WTC11 (cell line): ENCODE measurements around the gene MT1B. TPM values are rescaled to one million over a fixed set of nuclear protein-coding genes. Genes with fewer than 3 reads are reported as not detected.

Source experiments
- ATAC-seq: fragments of 200-7000 bp; cut with Tn5 transposase; 2 replicates; pipeline ENCODE4 v1.10.0; 2021; ENCODE audit warnings: mild to moderate bottlenecking, moderate library complexity
- CTCF ChIA-PET: fragments of 300-600 bp; sonication (Branson Sonifier 250); formaldehyde crosslinking; loops from one replicate; lab custom pipeline; 2021; ENCODE audit warnings: antibody characterized with exemption; lab: Charles Lee
- POLR2A ChIA-PET: fragments of 350-600 bp; sonication (Branson Sonifier 250); formaldehyde crosslinking; loops from one replicate; lab custom pipeline; 2021; ENCODE audit warnings: antibody characterized with exemption; lab: Charles Lee
- DNase-seq: peaks from one replicate; pipeline ENCODE4 v3.0.0; 2021; ENCODE audit warnings: low spot score
- H3K27ac Mint-ChIP-seq: 2 replicates; pipeline ENCODE4 v1.8.0; 2021; ENCODE audit warnings: mixed read lengths
- H3K27me3 Mint-ChIP-seq: 2 replicates; pipeline ENCODE4 v1.8.0; 2021; ENCODE audit warnings: low read depth, mild to moderate bottlenecking, moderate library complexity, mixed read lengths
- H3K36me3 Mint-ChIP-seq: 2 replicates; pipeline ENCODE4 v1.8.0; 2021; ENCODE audit warnings: mixed read lengths
- H3K4me1 Mint-ChIP-seq: 2 replicates; pipeline ENCODE4 v1.8.0; 2022; ENCODE audit warnings: mixed read lengths
- H3K4me3 Mint-ChIP-seq: 2 replicates; pipeline ENCODE4 v1.8.0; 2021; ENCODE audit warnings: mild to moderate bottlenecking, moderate library complexity, mixed read lengths
- H3K9me3 Mint-ChIP-seq: 2 replicates; pipeline ENCODE4 v1.8.0; 2021; ENCODE audit warnings: mixed read lengths
- FOXP1 ChIP-seq: sonication (generic); formaldehyde crosslinking; IDR thresholded peaks from 2 replicates; pipeline ENCODE4 v1.8.0; 2022; ENCODE audit warnings: missing genetic modification reagents, mild to moderate bottlenecking, moderate library complexity, borderline replicate concordance
- GABPB1 ChIP-seq: sonication (generic); formaldehyde crosslinking; IDR thresholded peaks from 2 replicates; pipeline ENCODE4 v1.8.1; 2023; ENCODE audit warnings: mild to moderate bottlenecking, missing genetic modification reagents
- HMGA2 ChIP-seq: fragments of 250-450 bp; sonication (Bioruptor Pico); IDR thresholded peaks from 2 replicates; pipeline ENCODE4 v1.4.0; 2021; ENCODE audit warnings: mild to moderate bottlenecking, moderate library complexity
- PRRX2 ChIP-seq: fragments of 250-450 bp; sonication (Bioruptor Pico); IDR thresholded peaks from 2 replicates; pipeline ENCODE4 v1.8.0; 2021; ENCODE audit warnings: mild to moderate bottlenecking
- ZBTB21 ChIP-seq: sonication (generic); formaldehyde crosslinking; IDR thresholded peaks from 2 replicates; pipeline ENCODE4 v1.8.1; 2023; ENCODE audit warnings: mild to moderate bottlenecking, missing genetic modification reagents, borderline replicate concordance
- ZNF263 ChIP-seq: sonication (generic); formaldehyde crosslinking; IDR thresholded peaks from 2 replicates; pipeline ENCODE4 v1.8.1; 2022; ENCODE audit warnings: low read depth, mild to moderate bottlenecking, moderate library complexity, missing genetic modification reagents
- ZNF317 ChIP-seq: sonication (generic); formaldehyde crosslinking; IDR thresholded peaks from 2 replicates; pipeline ENCODE4 v1.8.1; 2023; ENCODE audit warnings: low read depth, mild to moderate bottlenecking, moderate library complexity, missing genetic modification reagents, borderline replicate concordance
- total RNA-seq: library from RNA; stranded (reverse); gene quantifications from 3 replicates; pipeline ENCODE4 v1.2.3, GENCODE V29; 2021
- TF ChIP-seq, protein P1 (sequence below): sonication (generic); formaldehyde crosslinking; IDR thresholded peaks from 2 replicates; pipeline ENCODE4 v1.8.1; 2023; ENCODE audit warnings: mild to moderate bottlenecking, missing genetic modification reagents
- TF ChIP-seq, protein P2 (sequence below): fragments of 250-450 bp; sonication (Bioruptor Pico); IDR thresholded peaks from 2 replicates; pipeline ENCODE4 v1.9.0; 2021; ENCODE audit warnings: moderate library complexity, mild to moderate bottlenecking, inconsistent platforms, borderline replicate concordance
- TF ChIP-seq, protein P3 (sequence below): sonication (generic); formaldehyde crosslinking; IDR thresholded peaks from 2 replicates; pipeline ENCODE4 v1.8.0; 2022; ENCODE audit warnings: missing genetic modification reagents
- TF ChIP-seq, protein P4 (sequence below): sonication (generic); formaldehyde crosslinking; IDR thresholded peaks from 2 replicates; pipeline ENCODE4 v1.8.0; 2022; ENCODE audit warnings: mild to moderate bottlenecking, missing genetic modification reagents
- TF ChIP-seq, protein P5 (sequence below): sonication (generic); formaldehyde crosslinking; IDR thresholded peaks from 2 replicates; pipeline ENCODE4 v1.8.1; 2023; ENCODE audit warnings: mild to moderate bottlenecking, missing genetic modification reagents, moderate library complexity
- TF ChIP-seq, protein P6 (sequence below): sonication (generic); formaldehyde crosslinking; IDR thresholded peaks from 2 replicates; pipeline ENCODE4 v1.8.1; 2022; ENCODE audit warnings: missing genetic modification reagents, borderline replicate concordance
- TF ChIP-seq, protein P7 (sequence below): sonication (generic); formaldehyde crosslinking; IDR thresholded peaks from 2 replicates; pipeline ENCODE4 v1.8.1; 2022; ENCODE audit warnings: low read depth, missing genetic modification reagents, borderline replicate concordance
- TF ChIP-seq, protein P8 (sequence below): sonication (generic); formaldehyde crosslinking; IDR thresholded peaks from 2 replicates; pipeline ENCODE4 v1.8.1; 2023; ENCODE audit warnings: mild to moderate bottlenecking, missing genetic modification reagents, borderline replicate concordance

MT1B gene
- total RNA-seq, 1 experiment from 2014 or later, result not detected

DNA sequence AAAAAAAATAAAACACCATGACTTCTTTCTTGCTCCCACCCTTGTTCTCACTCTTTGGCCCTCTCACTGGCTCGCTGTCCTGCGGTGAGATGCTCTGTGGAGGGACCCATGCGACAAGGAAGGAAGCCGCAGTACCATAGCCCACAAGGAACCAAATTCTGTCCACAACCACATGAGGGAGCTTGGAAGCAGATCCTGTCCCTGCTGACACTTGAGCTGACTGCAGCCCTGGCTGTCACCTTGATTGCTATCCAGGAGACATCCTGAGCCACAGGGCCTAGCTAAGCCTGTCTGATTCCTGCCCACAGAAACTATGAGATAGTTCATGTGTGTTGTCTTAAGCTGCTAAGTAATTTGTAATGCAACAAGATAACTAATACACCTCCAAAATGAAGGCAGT, 48.1 kb upstream of the MT1B start:
- peak; percentile 61 for ATAC-seq
- H3K4me1 Mint-ChIP-seq, result peaks cover 17% of the 10 kb centered on the region
- no peak overlapping the region for H3K27ac Mint-ChIP-seq
- ChIA-PET POLR2A (interaction anchor here (0.5 kb wide), 2 partner anchors 50 to 54 kb away, joined by 3 read pairs; no protein-coding TSS in a partner anchor), CTCF (interaction anchor here (0.6 to 2.0 kb wide), 21 partner anchors 9 to 105 kb away, joined by 3 to 39 read pairs (median 5); partner anchors contain the start of genes MT1A, MT1E and MT1X)
- no peaks in the 10 kb centered on the region for H3K9me3 Mint-ChIP-seq
- peaks cover 36% of the 10 kb centered on the region for H3K27me3 Mint-ChIP-seq
- TF ChIP-seq GABPB1 (CRISPR knock-in tag) (peak; percentile 51; the same call in 1 of the 2 replicates), HMGA2 (no peak)
- no peaks in the 10 kb centered on the region for H3K36me3 Mint-ChIP-seq
- peak; percentile 56 for DNase-seq
- no peak overlapping the region for H3K4me3 Mint-ChIP-seq

DNA sequence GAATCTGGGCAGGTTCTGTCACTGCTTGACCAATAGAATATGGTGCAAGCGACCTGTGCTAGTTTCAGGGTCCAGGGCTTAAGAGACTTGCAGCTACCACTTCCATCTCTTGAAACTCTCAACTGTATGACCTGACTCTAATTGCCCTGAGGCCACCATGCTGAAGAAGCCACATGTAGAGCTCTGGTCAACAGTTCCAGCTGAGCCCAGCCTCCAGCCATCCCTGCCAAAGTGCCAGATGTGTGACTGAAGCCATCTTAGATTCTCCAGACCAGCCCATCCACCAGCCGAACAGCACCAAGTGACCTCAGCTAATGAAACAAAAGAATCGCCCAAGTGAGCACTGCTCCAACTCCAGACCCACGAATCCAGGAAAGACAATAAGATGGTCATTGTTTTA, 46.7 kb upstream of the MT1B start:
- no peak for DNase-seq
- peaks cover 31% of the 10 kb centered on the region for H3K4me1 Mint-ChIP-seq
- no peak overlapping the region for H3K27ac Mint-ChIP-seq
- peaks cover 50% of the 10 kb centered on the region for H3K27me3 Mint-ChIP-seq
- TF ChIP-seq ZNF317 (CRISPR knock-in tag) (no peak), FOXP1 (CRISPR knock-in tag) (no peak)
- TF ChIP-seq, protein P1, sequence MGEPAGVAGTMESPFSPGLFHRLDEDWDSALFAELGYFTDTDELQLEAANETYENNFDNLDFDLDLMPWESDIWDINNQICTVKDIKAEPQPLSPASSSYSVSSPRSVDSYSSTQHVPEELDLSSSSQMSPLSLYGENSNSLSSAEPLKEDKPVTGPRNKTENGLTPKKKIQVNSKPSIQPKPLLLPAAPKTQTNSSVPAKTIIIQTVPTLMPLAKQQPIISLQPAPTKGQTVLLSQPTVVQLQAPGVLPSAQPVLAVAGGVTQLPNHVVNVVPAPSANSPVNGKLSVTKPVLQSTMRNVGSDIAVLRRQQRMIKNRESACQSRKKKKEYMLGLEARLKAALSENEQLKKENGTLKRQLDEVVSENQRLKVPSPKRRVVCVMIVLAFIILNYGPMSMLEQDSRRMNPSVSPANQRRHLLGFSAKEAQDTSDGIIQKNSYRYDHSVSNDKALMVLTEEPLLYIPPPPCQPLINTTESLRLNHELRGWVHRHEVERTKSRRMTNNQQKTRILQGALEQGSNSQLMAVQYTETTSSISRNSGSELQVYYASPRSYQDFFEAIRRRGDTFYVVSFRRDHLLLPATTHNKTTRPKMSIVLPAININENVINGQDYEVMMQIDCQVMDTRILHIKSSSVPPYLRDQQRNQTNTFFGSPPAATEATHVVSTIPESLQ, result no peak
- TF ChIP-seq, protein P2, sequence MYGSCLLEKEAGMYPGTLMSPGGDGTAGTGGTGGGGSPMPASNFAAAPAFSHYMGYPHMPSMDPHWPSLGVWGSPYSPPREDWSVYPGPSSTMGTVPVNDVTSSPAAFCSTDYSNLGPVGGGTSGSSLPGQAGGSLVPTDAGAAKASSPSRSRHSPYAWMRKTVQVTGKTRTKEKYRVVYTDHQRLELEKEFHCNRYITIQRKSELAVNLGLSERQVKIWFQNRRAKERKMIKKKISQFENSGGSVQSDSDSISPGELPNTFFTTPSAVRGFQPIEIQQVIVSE, result no peak
- TF ChIP-seq, protein P3, sequence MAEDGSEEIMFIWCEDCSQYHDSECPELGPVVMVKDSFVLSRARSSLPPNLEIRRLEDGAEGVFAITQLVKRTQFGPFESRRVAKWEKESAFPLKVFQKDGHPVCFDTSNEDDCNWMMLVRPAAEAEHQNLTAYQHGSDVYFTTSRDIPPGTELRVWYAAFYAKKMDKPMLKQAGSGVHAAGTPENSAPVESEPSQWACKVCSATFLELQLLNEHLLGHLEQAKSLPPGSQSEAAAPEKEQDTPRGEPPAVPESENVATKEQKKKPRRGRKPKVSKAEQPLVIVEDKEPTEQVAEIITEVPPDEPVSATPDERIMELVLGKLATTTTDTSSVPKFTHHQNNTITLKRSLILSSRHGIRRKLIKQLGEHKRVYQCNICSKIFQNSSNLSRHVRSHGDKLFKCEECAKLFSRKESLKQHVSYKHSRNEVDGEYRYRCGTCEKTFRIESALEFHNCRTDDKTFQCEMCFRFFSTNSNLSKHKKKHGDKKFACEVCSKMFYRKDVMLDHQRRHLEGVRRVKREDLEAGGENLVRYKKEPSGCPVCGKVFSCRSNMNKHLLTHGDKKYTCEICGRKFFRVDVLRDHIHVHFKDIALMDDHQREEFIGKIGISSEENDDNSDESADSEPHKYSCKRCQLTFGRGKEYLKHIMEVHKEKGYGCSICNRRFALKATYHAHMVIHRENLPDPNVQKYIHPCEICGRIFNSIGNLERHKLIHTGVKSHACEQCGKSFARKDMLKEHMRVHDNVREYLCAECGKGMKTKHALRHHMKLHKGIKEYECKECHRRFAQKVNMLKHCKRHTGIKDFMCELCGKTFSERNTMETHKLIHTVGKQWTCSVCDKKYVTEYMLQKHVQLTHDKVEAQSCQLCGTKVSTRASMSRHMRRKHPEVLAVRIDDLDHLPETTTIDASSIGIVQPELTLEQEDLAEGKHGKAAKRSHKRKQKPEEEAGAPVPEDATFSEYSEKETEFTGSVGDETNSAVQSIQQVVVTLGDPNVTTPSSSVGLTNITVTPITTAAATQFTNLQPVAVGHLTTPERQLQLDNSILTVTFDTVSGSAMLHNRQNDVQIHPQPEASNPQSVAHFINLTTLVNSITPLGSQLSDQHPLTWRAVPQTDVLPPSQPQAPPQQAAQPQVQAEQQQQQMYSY (CRISPR knock-in tag), result no peak
- TF ChIP-seq, protein P4, sequence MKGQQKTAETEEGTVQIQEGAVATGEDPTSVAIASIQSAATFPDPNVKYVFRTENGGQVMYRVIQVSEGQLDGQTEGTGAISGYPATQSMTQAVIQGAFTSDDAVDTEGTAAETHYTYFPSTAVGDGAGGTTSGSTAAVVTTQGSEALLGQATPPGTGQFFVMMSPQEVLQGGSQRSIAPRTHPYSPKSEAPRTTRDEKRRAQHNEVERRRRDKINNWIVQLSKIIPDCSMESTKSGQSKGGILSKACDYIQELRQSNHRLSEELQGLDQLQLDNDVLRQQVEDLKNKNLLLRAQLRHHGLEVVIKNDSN (CRISPR knock-in tag), result no peak
- ATAC-seq, result no peak
- H3K36me3 Mint-ChIP-seq, result no peaks in the 10 kb centered on the region
- CTCF ChIA-PET, result no interaction called here
- H3K9me3 Mint-ChIP-seq, result no peaks in the 10 kb centered on the region
- POLR2A ChIA-PET, result no interaction called here
- no peak overlapping the region for H3K4me3 Mint-ChIP-seq

DNA sequence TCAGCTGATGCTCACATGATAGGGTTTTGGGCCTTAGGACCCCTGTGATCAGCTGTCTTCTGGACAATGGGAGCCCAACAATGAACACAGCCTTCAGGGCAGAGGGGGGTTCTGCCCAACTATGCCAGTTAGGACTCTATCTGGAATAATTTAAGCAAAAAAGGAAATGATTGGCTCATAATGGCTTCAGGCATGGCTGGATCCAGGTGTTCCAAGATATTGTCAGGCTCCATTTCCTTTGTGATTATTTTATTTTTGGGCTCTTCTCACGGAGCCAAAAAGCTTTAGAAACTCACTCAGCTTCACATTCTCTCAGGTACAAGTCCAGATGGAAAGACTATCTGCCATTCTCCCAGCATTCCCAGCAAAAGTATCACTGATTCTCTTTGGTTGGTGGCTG, 46.2 kb upstream of the MT1B start:
- Mint-ChIP-seq H3K9me3 (no peaks in the 10 kb centered on the region), H3K36me3 (no peaks in the 10 kb centered on the region), H3K27ac (no peak overlapping the region), H3K4me3 (no peak overlapping the region), H3K27me3 (peaks cover 54% of the 10 kb centered on the region), H3K4me1 (peaks cover 36% of the 10 kb centered on the region)
- DNase-seq (no peak), ATAC-seq (no peak)
- ChIA-PET CTCF (no interaction called here), POLR2A (no interaction called here)
- TF ChIP-seq PRRX2, result no peak
- TF ChIP-seq, protein P5, sequence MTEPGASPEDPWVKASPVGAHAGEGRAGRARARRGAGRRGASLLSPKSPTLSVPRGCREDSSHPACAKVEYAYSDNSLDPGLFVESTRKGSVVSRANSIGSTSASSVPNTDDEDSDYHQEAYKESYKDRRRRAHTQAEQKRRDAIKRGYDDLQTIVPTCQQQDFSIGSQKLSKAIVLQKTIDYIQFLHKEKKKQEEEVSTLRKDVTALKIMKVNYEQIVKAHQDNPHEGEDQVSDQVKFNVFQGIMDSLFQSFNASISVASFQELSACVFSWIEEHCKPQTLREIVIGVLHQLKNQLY (CRISPR knock-in tag), result no peak
- TF ChIP-seq, protein P6, sequence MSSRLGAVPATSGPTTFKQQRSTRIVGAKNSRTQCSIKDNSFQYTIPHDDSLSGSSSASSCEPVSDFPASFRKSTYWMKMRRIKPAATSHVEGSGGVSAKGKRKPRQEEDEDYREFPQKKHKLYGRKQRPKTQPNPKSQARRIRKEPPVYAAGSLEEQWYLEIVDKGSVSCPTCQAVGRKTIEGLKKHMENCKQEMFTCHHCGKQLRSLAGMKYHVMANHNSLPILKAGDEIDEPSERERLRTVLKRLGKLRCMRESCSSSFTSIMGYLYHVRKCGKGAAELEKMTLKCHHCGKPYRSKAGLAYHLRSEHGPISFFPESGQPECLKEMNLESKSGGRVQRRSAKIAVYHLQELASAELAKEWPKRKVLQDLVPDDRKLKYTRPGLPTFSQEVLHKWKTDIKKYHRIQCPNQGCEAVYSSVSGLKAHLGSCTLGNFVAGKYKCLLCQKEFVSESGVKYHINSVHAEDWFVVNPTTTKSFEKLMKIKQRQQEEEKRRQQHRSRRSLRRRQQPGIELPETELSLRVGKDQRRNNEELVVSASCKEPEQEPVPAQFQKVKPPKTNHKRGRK (CRISPR knock-in tag), result no peak
- TF ChIP-seq, protein P7, sequence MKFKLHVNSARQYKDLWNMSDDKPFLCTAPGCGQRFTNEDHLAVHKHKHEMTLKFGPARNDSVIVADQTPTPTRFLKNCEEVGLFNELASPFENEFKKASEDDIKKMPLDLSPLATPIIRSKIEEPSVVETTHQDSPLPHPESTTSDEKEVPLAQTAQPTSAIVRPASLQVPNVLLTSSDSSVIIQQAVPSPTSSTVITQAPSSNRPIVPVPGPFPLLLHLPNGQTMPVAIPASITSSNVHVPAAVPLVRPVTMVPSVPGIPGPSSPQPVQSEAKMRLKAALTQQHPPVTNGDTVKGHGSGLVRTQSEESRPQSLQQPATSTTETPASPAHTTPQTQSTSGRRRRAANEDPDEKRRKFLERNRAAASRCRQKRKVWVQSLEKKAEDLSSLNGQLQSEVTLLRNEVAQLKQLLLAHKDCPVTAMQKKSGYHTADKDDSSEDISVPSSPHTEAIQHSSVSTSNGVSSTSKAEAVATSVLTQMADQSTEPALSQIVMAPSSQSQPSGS (CRISPR knock-in tag), result no peak
- no peak for TF ChIP-seq ZNF263 (CRISPR knock-in tag)
- TF ChIP-seq ZBTB21 (CRISPR knock-in tag), result no peak
- TF ChIP-seq, protein P8, sequence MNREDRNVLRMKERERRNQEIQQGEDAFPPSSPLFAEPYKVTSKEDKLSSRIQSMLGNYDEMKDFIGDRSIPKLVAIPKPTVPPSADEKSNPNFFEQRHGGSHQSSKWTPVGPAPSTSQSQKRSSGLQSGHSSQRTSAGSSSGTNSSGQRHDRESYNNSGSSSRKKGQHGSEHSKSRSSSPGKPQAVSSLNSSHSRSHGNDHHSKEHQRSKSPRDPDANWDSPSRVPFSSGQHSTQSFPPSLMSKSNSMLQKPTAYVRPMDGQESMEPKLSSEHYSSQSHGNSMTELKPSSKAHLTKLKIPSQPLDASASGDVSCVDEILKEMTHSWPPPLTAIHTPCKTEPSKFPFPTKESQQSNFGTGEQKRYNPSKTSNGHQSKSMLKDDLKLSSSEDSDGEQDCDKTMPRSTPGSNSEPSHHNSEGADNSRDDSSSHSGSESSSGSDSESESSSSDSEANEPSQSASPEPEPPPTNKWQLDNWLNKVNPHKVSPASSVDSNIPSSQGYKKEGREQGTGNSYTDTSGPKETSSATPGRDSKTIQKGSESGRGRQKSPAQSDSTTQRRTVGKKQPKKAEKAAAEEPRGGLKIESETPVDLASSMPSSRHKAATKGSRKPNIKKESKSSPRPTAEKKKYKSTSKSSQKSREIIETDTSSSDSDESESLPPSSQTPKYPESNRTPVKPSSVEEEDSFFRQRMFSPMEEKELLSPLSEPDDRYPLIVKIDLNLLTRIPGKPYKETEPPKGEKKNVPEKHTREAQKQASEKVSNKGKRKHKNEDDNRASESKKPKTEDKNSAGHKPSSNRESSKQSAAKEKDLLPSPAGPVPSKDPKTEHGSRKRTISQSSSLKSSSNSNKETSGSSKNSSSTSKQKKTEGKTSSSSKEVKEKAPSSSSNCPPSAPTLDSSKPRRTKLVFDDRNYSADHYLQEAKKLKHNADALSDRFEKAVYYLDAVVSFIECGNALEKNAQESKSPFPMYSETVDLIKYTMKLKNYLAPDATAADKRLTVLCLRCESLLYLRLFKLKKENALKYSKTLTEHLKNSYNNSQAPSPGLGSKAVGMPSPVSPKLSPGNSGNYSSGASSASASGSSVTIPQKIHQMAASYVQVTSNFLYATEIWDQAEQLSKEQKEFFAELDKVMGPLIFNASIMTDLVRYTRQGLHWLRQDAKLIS (CRISPR knock-in tag), result no peak
